GM23338 (cell line): ENCODE measurements around the gene MAD1L1. TPM values are rescaled to one million over a fixed set of nuclear protein-coding genes. Genes with fewer than 3 reads are reported as not detected.
A peak's percentile ranks its signal among the peaks of the same experiment; 100 is the strongest.

Experiments
- ATAC-seq: fragments of 200-7000 bp; cut with Tn5 transposase; 3 replicates; pipeline ENCODE4 v1.9.1; 2020
- DNase-seq: peaks from one replicate; pipeline ENCODE4 v3.0.0-alpha.2; 2015; ENCODE audit warnings: low spot score
- H2AFZ ChIP-seq: fragments of 200-600 bp; sonication (generic); 2 replicates; pipeline ENCODE4 v1.8.0; 2016; ENCODE audit warnings: antibody characterized with exemption, mild to moderate bottlenecking, moderate library complexity
- H3F3A ChIP-seq: fragments of 200-600 bp; sonication (generic); replicated peaks from 2 replicates; pipeline ENCODE4 v1.8.0; 2017; ENCODE audit warnings: antibody characterized with exemption, mixed run types, low read depth
- H3K27ac ChIP-seq: fragments of 200-600 bp; sonication (generic); 2 replicates; pipeline ENCODE4 v1.6.1; 2016; ENCODE audit warnings: low read depth
- H3K27me3 ChIP-seq: fragments of 200-600 bp; sonication (generic); 2 replicates; pipeline ENCODE4 v1.8.0; 2016; ENCODE audit warnings: mild to moderate bottlenecking, mixed run types, moderate library complexity; ENCODE audit not compliant: insufficient read depth
- H3K36me3 ChIP-seq: fragments of 200-600 bp; sonication (generic); 2 replicates; pipeline ENCODE4 v1.8.0; 2016; ENCODE audit warnings: mild to moderate bottlenecking; ENCODE audit not compliant: insufficient read depth
- H3K4me1 ChIP-seq: fragments of 200-600 bp; sonication (generic); 2 replicates; pipeline ENCODE4 v1.8.0; 2016; ENCODE audit warnings: mild to moderate bottlenecking, moderate library complexity; ENCODE audit not compliant: insufficient read depth
- H3K4me2 ChIP-seq: fragments of 200-600 bp; sonication (generic); 2 replicates; pipeline ENCODE4 v1.7.1; 2017; ENCODE audit warnings: mixed run types
- H3K4me3 ChIP-seq: fragments of 200-600 bp; sonication (generic); 2 replicates; pipeline ENCODE4 v1.6.1; 2016; ENCODE audit warnings: mixed run types
- H3K79me2 ChIP-seq: fragments of 200-600 bp; sonication (generic); replicated peaks from 2 replicates; pipeline ENCODE4 v1.8.0; 2017; ENCODE audit warnings: mild to moderate bottlenecking; ENCODE audit not compliant: insufficient read depth
- H3K9me2 ChIP-seq: fragments of 200-600 bp; sonication (generic); 2 replicates; pipeline ENCODE4 v1.8.0; 2017; ENCODE audit not compliant: insufficient read depth
- H4K20me1 ChIP-seq: fragments of 200-600 bp; sonication (generic); replicated peaks from 2 replicates; pipeline ENCODE4 v1.8.0; 2017; ENCODE audit warnings: mild to moderate bottlenecking; ENCODE audit not compliant: insufficient read depth
- H3K27ac Mint-ChIP-seq: 2 replicates; pipeline ENCODE4 v1.8.0; 2020; ENCODE audit warnings: inconsistent platforms, mild to moderate bottlenecking, moderate library complexity, mixed read lengths
- H3K27me3 Mint-ChIP-seq: 3 replicates; pipeline ENCODE4 v1.8.0; 2022; ENCODE audit warnings: low read depth, mild to moderate bottlenecking, moderate library complexity, mixed read lengths, inconsistent platforms; ENCODE audit not compliant: insufficient read depth, poor library complexity
- H3K36me3 Mint-ChIP-seq: 3 replicates; pipeline ENCODE4 v1.8.0; 2021; ENCODE audit warnings: low read depth, mild to moderate bottlenecking, inconsistent platforms, moderate library complexity, mixed read lengths
- H3K4me1 Mint-ChIP-seq: 3 replicates; pipeline ENCODE4 v1.8.0; 2020; ENCODE audit warnings: mild to moderate bottlenecking, inconsistent platforms, mixed read lengths
- H3K4me3 Mint-ChIP-seq: 3 replicates; pipeline ENCODE4 v1.8.0; 2021; ENCODE audit warnings: moderate library complexity, mild to moderate bottlenecking, inconsistent platforms, mixed read lengths
- H3K9me3 Mint-ChIP-seq: 3 replicates; pipeline ENCODE4 v1.8.0; 2020; ENCODE audit warnings: moderate library complexity, mild to moderate bottlenecking, inconsistent platforms, mixed read lengths
- CREB1 ChIP-seq: fragments of 250-450 bp; sonication (Bioruptor Pico); IDR thresholded peaks from 2 replicates; pipeline ENCODE4 v1.5.0; 2020; ENCODE audit warnings: low read depth, mild to moderate bottlenecking, moderate library complexity
- ETS1 ChIP-seq: IDR thresholded peaks from 2 replicates; pipeline ENCODE4 v1.6.1; 2016; ENCODE audit warnings: antibody characterized with exemption
- EZH2 ChIP-seq: fragments of 200-600 bp; sonication (generic); IDR thresholded peaks from one replicate; pipeline ENCODE4 v1.8.0; 2017; ENCODE audit warnings: antibody characterized with exemption, mild to moderate bottlenecking, low read depth; ENCODE audit not compliant: unreplicated experiment
- JUNB ChIP-seq: IDR thresholded peaks from one replicate; pipeline ENCODE4 v1.6.1; 2016; ENCODE audit warnings: antibody characterized with exemption; ENCODE audit not compliant: unreplicated experiment
- NANOG ChIP-seq: IDR thresholded peaks from 2 replicates; pipeline ENCODE4 v1.6.1; 2016; ENCODE audit warnings: antibody characterized with exemption, borderline replicate concordance
- POLR2AphosphoS5 ChIP-seq: IDR thresholded peaks from 2 replicates; pipeline ENCODE4 v1.6.1; 2016; ENCODE audit warnings: antibody characterized with exemption, low read depth
- ZNF114 ChIP-seq: fragments of 250-450 bp; sonication (Bioruptor Pico); IDR thresholded peaks from 2 replicates; pipeline ENCODE4 v1.5.0; 2020; ENCODE audit warnings: mild to moderate bottlenecking, moderate library complexity
- ZNF331 ChIP-seq: fragments of 250-450 bp; sonication (Bioruptor Pico); IDR thresholded peaks from 2 replicates; pipeline ENCODE4 v1.5.0; 2020; ENCODE audit warnings: low read depth, mild to moderate bottlenecking, moderate library complexity
- ZNF462 ChIP-seq: fragments of 250-450 bp; sonication (Bioruptor Pico); IDR thresholded peaks from 2 replicates; pipeline ENCODE4 v1.5.0; 2020; ENCODE audit warnings: mild to moderate bottlenecking, moderate library complexity
- polyA plus RNA-seq: library from polyadenylated mRNA; unstranded; fragments of >200 nt; fragmentation: Nextera tagmentation; extraction: Ambion mirVana; gene quantifications from 2 replicates; pipeline ENCODE4 v1.2.1, GENCODE V29; 2016
- total RNA-seq: library from RNA; depleted of rRNA; stranded (reverse); fragments of >200 nt; shearing (Covaris generic); gene quantifications from 2 replicates; pipeline ENCODE4 v1.2.3, GENCODE V29; 2014

MAD1L1 gene
- total and polyA plus RNA-seq, 2 experiments from 2014 or later: 40.3 to 59.3 TPM

- peaks cover 40% of the 10 kb centered on the region for H3K79me2 ChIP-seq
- no peaks in the 10 kb centered on the region; the same call in 1 of the 2 replicates for H3K9me2 ChIP-seq
- H3K4me1 Mint-ChIP-seq: no peaks in the 10 kb centered on the region
- ATAC-seq: 0 out of 3 replicates have a peak, but pooled peaks have one; percentile 25
- H3F3A ChIP-seq: no peaks in the 10 kb centered on the region
- H3K4me1 ChIP-seq: no peaks in the 10 kb centered on the region
- H3K36me3 ChIP-seq: peaks cover 8% of the 10 kb centered on the region
- H3K27ac ChIP-seq: no peak overlapping the region
- H2AFZ ChIP-seq: no peak overlapping the region
- no peak overlapping the region for H3K4me3 ChIP-seq
- no peak overlapping the region for H3K27ac Mint-ChIP-seq
- TF ChIP-seq JUNB (no peak), CREB1 (no peak), ZNF331 (CRISPR knock-in tag) (no peak), EZH2 (no peak), ZNF462 (CRISPR knock-in tag) (no peak), NANOG (no peak), ETS1 (no peak), POLR2AphosphoS5 (no peak), ZNF114 (CRISPR knock-in tag) (no peak)
- H3K4me2 ChIP-seq: no peak overlapping the region
- peaks cover 8% of the 10 kb centered on the region; the same call in 2 of the 3 replicates for H3K9me3 Mint-ChIP-seq
- peaks cover 6% of the 10 kb centered on the region; the same call in 1 of the 2 replicates for H4K20me1 ChIP-seq
- H3K27me3 Mint-ChIP-seq: no peaks in the 10 kb centered on the region
- no peak for DNase-seq
- no peaks in the 10 kb centered on the region for H3K27me3 ChIP-seq
- H3K36me3 Mint-ChIP-seq: peaks cover 66% of the 10 kb centered on the region
- H3K4me3 Mint-ChIP-seq: no peak overlapping the region
Measured at GRCh38 chr7:2191016-2191415, 41.7 kb downstream of the MAD1L1 start.
